K562 treated with DMSO at 1 percent for 24 hours (cell line): ENCODE data around the gene URAD. TPM values are rescaled to one million over a fixed set of nuclear protein-coding genes. Genes with fewer than 3 reads are reported as not detected.

ENCODE experiments used
- total RNA-seq: library from RNA; unstranded; fragments of 300-600 nt; gene quantifications from 2 replicates; pipeline ENCODE4 v1.2.3, GENCODE V29; 2022; ENCODE audit warnings: low read depth; ENCODE audit not compliant: insufficient read depth

URAD gene, protein sequence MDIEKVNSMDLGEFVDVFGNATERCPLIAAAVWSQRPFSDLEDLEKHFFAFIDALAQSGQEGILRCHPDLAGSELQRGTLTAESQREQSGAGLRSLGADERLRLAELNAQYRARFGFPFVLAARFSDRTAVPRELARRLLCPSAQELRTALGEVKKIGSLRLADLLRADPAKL
- not detected in 2 replicates for total RNA-seq

DNA sequence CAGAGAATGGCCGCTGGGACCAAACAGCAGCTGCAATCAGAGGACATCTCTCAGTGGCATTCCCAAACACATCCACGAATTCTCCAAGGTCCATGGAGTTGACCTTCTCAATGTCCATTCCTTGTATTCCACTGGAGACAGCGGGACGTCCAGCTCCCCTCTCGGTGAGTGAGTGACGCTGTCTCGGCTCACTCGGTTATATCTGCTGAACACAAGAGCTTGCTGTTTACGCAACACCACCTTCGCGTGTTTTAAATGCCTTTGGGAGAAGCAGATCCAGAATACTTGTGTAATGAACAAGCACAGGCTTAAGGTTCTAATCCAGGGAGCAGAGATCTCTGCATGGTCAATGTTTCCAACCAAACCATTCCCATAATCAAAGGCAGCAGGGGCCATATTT lies at the start of gene URAD:
Gene URAD (minus strand): TSS at position 174 of the 400 bp plus-strand sequence. CDS start 56 bp downstream, at position 118.

DNA sequence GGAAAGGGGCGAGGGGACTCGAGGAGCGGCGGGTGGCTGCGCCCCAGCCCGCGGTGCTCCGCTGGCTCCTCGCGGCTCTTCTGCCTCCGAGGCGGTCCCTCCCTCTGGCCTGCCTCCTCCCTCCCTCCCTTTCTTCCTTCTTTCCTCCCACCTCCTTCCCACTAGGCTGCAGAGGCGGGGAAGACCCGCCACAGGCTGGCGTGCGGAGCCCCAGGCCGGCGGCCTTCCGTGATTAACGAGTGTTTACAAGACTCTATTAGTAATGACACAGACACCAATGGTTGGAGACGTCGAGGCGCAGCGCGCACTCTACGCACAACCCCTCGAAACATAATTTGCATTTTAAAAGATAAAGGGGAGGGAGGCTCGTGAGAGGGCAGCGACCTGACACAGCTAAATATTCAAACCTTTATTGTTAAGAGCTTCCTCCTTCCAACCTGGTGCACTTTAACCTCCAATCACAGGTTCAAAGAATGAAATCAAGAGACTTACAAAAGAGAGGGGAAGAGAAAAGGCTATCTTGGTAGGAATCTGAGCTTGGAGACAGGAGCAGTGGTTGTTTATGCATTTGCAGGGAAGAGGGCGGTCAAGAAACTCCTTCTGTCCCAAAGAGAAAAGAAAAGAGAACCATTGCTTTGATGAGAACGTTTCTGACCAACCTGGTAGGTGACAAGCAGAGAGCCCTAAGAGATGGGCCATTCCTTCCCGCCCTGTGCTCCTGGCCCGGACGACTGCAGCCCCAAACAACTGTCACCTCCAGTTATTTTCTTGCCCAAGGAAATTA lies 19.2 kb downstream of the URAD start, which contains the start of gene CDX2:
Gene CDX2 (minus strand): TSS at position 234 of the 784 bp plus-strand sequence. CDS start 309 bp downstream, outside the sequence.

Other genes starting within 250 kb of the URAD start
- not detected in 2 replicates for gene GSX1, start 196.2 kb downstream of the URAD start, total RNA-seq
- gene PDX1, start 68.7 kb downstream of the URAD start, total RNA-seq, result not detected in 2 replicates
- gene CDX2, start 19.4 kb downstream of the URAD start, total RNA-seq, result not detected in 2 replicates
- gene FLT3, start 111.9 kb upstream of the URAD start, total RNA-seq, result not detected in 2 replicates
- 5.4 and 6.8 TPM in 2 replicates for gene PAN3, start 149.9 kb upstream of the URAD start, total RNA-seq